ENCODE measurements around the gene RNF26. TPM values are rescaled to one million over a fixed set of nuclear protein-coding genes. Genes with fewer than 3 reads are reported as not detected.

RNF26 gene
- total and polyA plus RNA-seq, 8 donors = 4.9 to 11.5 (median 8.3) TPM

DNA sequence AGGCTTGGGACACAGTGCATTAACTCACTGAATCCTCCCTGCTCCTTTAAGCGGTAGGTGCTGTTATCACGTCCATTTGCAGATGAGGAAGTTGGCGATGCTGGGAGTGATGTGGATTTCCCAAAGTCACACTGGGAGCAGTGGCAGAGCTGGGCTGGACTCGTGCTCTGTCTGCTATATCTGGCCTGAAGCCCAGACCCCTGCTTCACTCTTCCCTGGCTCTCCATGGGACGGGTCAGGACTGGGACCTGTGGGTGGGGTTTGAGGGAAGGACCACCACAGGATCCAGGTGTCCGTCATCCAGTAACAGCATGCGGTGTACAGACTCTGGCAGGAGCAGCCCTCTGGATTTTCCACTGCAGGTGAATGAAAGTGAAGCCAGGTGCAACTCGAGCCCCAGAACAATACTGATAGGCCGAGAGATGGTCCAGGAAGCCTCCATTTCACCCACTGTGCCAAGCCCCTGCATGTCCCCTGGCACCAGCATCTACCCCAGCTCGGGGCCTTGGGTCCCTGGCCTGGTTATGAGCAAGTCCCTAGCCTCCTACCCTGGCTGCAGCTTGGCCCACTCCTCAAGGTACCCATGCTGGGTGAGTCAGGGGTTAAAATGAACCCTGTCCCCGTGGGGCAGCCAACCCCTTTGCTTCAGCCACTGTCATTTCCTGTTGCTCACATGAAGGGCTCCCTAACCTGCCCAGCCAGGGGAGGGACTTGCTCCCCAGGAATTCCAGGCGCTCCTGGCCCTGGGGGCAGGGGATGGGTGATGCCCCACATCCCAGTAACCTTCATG, 43.0 kb downstream of the RNF26 start:
- no peaks in the 10 kb centered on the region for H3K36me3 ChIP-seq
- H3K27me3 ChIP-seq = no peaks in the 10 kb centered on the region
- FAIRE-seq (no peak), DNase-seq (no peak), ATAC-seq (no peak)
- 52 to 53% methylated on average over 12 of the region's 12 CpGs for WGBS, 2 donors
- H3K27ac ChIP-seq = peak overlapping the region in 3 of 4 donors; percentile 81 to 87 (median 86)
- intact Hi-C loops (cut with DNase I) = loop anchor here in 2 of 3 donors (5.0 to 10.0 kb wide), 2 partner anchors 40 to 53 kb away; no protein-coding TSS in a partner anchor
- H3K4me1 ChIP-seq = peaks cover 7 to 12% (median 11%) of the 10 kb centered on the region in 3 donors
- no peak overlapping the region for H3K4me3 ChIP-seq
- TF ChIP-seq, protein P1, sequence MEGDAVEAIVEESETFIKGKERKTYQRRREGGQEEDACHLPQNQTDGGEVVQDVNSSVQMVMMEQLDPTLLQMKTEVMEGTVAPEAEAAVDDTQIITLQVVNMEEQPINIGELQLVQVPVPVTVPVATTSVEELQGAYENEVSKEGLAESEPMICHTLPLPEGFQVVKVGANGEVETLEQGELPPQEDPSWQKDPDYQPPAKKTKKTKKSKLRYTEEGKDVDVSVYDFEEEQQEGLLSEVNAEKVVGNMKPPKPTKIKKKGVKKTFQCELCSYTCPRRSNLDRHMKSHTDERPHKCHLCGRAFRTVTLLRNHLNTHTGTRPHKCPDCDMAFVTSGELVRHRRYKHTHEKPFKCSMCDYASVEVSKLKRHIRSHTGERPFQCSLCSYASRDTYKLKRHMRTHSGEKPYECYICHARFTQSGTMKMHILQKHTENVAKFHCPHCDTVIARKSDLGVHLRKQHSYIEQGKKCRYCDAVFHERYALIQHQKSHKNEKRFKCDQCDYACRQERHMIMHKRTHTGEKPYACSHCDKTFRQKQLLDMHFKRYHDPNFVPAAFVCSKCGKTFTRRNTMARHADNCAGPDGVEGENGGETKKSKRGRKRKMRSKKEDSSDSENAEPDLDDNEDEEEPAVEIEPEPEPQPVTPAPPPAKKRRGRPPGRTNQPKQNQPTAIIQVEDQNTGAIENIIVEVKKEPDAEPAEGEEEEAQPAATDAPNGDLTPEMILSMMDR (IDR thresholded peaks at IDR 0.05) = no peak
- H3K9me3 ChIP-seq = no peaks in the 10 kb centered on the region

DNA sequence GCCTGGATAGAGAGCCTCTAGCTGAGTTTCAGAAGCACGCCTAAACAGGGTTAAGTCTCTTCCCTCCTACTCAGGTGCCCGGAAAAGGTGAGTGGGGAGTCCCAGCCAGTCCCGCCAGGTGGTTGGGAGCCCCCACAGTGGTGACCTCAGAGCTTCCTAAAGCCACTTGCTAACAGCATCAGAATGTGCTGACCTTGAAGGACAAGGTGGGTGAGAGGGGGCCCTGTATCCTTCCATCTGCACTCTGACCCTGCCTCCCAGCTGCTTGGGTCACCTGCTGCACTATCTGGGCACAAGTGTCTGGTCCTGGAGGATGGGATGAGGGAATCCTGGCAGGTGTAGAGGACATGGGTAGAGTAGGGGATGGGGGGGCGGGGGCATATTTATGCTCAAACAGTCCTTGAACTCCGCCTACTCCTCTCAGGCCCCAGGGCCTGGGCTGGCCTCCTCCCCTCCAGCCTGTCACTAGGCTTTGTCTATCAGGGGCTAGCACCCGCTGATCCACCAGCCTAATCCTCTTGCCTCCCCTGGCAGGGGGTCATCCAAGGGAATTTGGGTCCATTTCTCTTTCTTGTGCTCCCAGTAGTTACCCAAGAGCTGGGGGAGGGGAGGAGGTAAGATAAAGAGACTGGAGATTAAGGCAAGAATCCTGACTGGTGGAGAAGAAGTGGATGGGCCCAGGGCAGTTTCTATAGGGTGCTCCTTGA, 43.8 kb downstream of the RNF26 start:
- H3K36me3 ChIP-seq = no peaks in the 10 kb centered on the region
- no peak overlapping the region for H3K4me3 ChIP-seq
- peak overlapping the region in 3 of 4 donors; percentile 81 to 87 (median 86) for H3K27ac ChIP-seq
- FAIRE-seq (no peak), ATAC-seq (no peak), DNase-seq (no peak)
- intact Hi-C loops (cut with DNase I) = loop anchor here in 2 of 3 donors (5.0 to 10.0 kb wide), 2 partner anchors 41 to 53 kb away; no protein-coding TSS in a partner anchor
- TF ChIP-seq, protein P1 (IDR thresholded peaks at IDR 0.05) = no peak
- H3K9me3 ChIP-seq = no peaks in the 10 kb centered on the region
- H3K4me1 ChIP-seq = peaks cover 7 to 12% (median 11%) of the 10 kb centered on the region in 3 donors
- H3K27me3 ChIP-seq = no peaks in the 10 kb centered on the region
- WGBS, 2 donors = 56 to 63% methylated on average over 6 of the region's 6 CpGs

DNA sequence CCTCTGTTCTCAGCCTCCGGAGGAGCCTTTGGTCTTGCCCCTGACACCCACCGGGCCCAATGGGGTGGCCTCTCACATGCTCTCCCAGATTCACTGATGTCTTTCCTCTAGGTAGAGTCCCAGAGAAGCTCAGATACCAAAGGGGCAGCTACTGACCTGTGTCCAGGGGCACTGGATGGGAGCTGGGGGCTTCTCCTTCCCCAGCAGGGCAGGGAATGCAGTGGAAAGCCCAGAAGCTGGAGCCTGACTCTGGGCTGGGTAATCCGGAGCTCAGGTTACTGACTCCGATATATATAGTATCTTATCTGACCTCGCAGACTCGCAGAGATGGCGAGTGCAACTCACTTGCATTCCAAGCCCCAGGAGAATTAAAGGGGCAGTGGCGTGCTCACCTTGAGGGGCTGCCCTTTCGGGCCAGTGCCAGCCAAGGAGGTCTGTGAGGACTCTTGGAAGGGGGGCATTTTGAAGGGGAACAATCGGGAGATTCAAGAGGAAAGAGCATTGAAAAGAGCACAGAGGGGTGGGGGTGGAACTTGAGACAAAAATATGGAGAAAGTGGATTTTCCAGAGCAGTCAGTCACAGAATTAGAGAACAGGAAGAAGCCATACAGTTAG, 44.6 kb downstream of the RNF26 start:
- H3K36me3 ChIP-seq = no peaks in the 10 kb centered on the region
- TF ChIP-seq, protein P1 (IDR thresholded peaks at IDR 0.05) = no peak
- H3K27me3 ChIP-seq = no peaks in the 10 kb centered on the region
- no peaks in the 10 kb centered on the region for H3K9me3 ChIP-seq
- intact Hi-C loops (cut with DNase I) = loop anchor here in 2 of 3 donors (5.0 to 10.0 kb wide), 2 partner anchors 42 to 54 kb away; no protein-coding TSS in a partner anchor
- DNase-seq = no peak
- WGBS, 2 donors = 36 to 43% methylated on average over 10 of the region's 10 CpGs
- H3K4me1 ChIP-seq = peaks cover 7 to 12% (median 11%) of the 10 kb centered on the region in 3 donors
- no peak for ATAC-seq
- H3K27ac ChIP-seq = peak overlapping the region in 2 of 4 donors; percentile 86 to 87
- no peak for FAIRE-seq
- no peak overlapping the region for H3K4me3 ChIP-seq

DNA sequence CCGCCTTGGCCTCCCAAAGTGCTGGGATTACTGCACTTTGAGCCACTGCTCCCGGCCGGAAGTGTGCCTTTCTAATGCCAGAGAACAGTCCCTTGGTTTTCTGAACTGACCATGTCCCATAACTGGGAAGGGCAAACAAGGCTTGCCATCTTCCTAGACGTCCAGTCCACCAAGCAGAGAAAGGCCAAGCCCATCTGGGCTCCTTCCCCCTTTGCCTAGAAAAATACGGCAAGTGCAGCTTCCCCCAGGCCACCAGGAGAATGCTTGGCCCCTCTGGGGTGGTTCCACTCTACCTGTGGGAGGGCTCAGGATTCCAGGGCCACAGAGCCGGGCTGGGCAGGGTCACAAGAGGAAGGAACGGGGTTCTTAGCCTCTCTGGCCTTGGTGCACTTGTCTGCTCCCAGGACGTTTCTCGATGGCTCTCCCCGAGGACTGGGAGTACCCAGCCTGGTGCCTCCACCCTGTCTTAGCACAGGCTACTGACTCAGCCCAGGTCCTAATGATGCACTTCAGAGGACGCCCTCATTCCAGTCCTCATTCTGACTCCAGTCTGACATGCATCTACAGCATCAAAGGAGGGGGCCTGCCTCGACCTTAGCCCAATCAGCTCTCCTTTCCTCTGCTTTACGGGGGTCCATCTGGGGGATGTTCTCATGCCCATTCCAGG, 46.0 kb downstream of the RNF26 start:
- no peaks in the 10 kb centered on the region for H3K27me3 ChIP-seq
- TF ChIP-seq, protein P1 (IDR thresholded peaks at IDR 0.05) = no peak
- FAIRE-seq (no peak), DNase-seq (peak in 1 of 6 donors; percentile 68), ATAC-seq (no peak)
- H3K9me3 ChIP-seq = no peaks in the 10 kb centered on the region
- no peak overlapping the region for H3K27ac ChIP-seq
- H3K4me3 ChIP-seq = peak overlapping the region in 2 of 4 donors; percentile 56 to 62
- H3K36me3 ChIP-seq = no peaks in the 10 kb centered on the region
- intact Hi-C loops (cut with DNase I) = no loop called here
- WGBS, 2 donors = 50 to 64% methylated on average over 13 of the region's 13 CpGs
- H3K4me1 ChIP-seq = peaks cover 7 to 12% (median 11%) of the 10 kb centered on the region in 3 donors

Data from pancreas (tissue), 10 donors.